Mesenchymal stem cell (in vitro differentiated cells and primary cell): ENCODE measurements around the gene CDX4. TPM values are rescaled to one million over a fixed set of nuclear protein-coding genes. Genes with fewer than 3 reads are reported as not detected.

Experiments used
- DNase-seq: peaks from one replicate; pipeline ENCODE4 v3.0.0-alpha.2; 2013
- H2AFZ ChIP-seq: one replicate; pipeline ENCODE4 v1.6.1; 2013; ENCODE audit warnings: low read depth, mild to moderate bottlenecking, control low read depth, inconsistent platforms, low read length, moderate library complexity
- H2AK5ac ChIP-seq: 2 replicates; pipeline ENCODE4 v1.6.1; 2013; ENCODE audit warnings: low read length, moderate library complexity, mild to moderate bottlenecking, inconsistent platforms; ENCODE audit not compliant: severe bottlenecking
- H2BK120ac ChIP-seq: one replicate; pipeline ENCODE4 v1.6.1; 2013; ENCODE audit warnings: low read depth, mild to moderate bottlenecking, inconsistent platforms, low read length, moderate library complexity
- H2BK12ac ChIP-seq, 2 experiments: one replicate each; pipeline ENCODE4 v1.6.1; 2013; ENCODE audit warnings: inconsistent platforms in 2 of 2, low read length in 2 of 2, mild to moderate bottlenecking in 2 of 2, moderate library complexity in 2 of 2, control low read depth in 1 of 2
- H2BK15ac ChIP-seq: one replicate; pipeline ENCODE4 v1.6.1; 2013; ENCODE audit warnings: mild to moderate bottlenecking, low read depth, inconsistent platforms; ENCODE audit not compliant: poor library complexity, severe bottlenecking
- H2BK5ac ChIP-seq: 2 replicates; pipeline ENCODE4 v1.6.1; 2013; ENCODE audit warnings: low read depth, mild to moderate bottlenecking, low read length, control low read depth, inconsistent platforms; ENCODE audit not compliant: poor library complexity, severe bottlenecking
- H3K14ac ChIP-seq, 2 experiments: one replicate each; pipeline ENCODE4 v1.6.1; 2013; ENCODE audit warnings: inconsistent platforms in 2 of 2, low read length in 2 of 2, control low read depth in 1 of 2, mild to moderate bottlenecking in 1 of 2, moderate library complexity in 1 of 2
- H3K18ac ChIP-seq, 2 experiments: one replicate each; pipeline ENCODE4 v1.6.1; 2013; ENCODE audit warnings: inconsistent platforms in 2 of 2, low read length in 2 of 2, control low read depth in 1 of 2, low read depth in 1 of 2, mild to moderate bottlenecking in 1 of 2
- H3K23ac ChIP-seq, 2 experiments: one replicate each; pipeline ENCODE4 v1.6.1; 2013; ENCODE audit warnings: inconsistent platforms in 2 of 2, low read length in 2 of 2, mild to moderate bottlenecking in 2 of 2, moderate library complexity in 2 of 2, control low read depth in 1 of 2
- H3K27ac ChIP-seq: 2 replicates; pipeline ENCODE4 v1.5.1; 2013; ENCODE audit warnings: mild to moderate bottlenecking, moderate library complexity, low read length, control low read depth, inconsistent platforms; ENCODE audit not compliant: poor library complexity, severe bottlenecking
- H3K27me3 ChIP-seq, 2 experiments: 2 replicates each; pipeline versions ENCODE4 v1.6.1 to v1.7.0; 2013; ENCODE audit warnings: low read length in 2 of 2, mild to moderate bottlenecking in 2 of 2, moderate library complexity in 2 of 2, control low read depth in 1 of 2, inconsistent platforms in 1 of 2; ENCODE audit not compliant: control insufficient read depth in 1 of 2, insufficient read depth in 1 of 2
- H3K36me3 ChIP-seq, 2 experiments: 2 replicates each; pipeline versions ENCODE4 v1.6.1 to v1.7.0; 2013; ENCODE audit warnings: low read length in 2 of 2, control low read depth in 1 of 2, inconsistent platforms in 1 of 2, low read depth in 1 of 2, mild to moderate bottlenecking in 1 of 2; ENCODE audit not compliant: insufficient read depth in 2 of 2, control insufficient read depth in 1 of 2
- H3K4ac ChIP-seq, 2 experiments: one replicate each; pipeline ENCODE4 v1.6.1; 2013; ENCODE audit warnings: inconsistent platforms in 2 of 2, low read length in 2 of 2, mild to moderate bottlenecking in 2 of 2, moderate library complexity in 2 of 2, control low read depth in 1 of 2, low read depth in 1 of 2
- H3K4me1 ChIP-seq: 2 replicates; pipeline ENCODE4 v1.6.1; 2013; ENCODE audit warnings: low read depth, low read length, control low read depth; ENCODE audit not compliant: control insufficient read depth, insufficient read depth
- H3K4me2 ChIP-seq: 2 replicates; pipeline ENCODE4 v1.6.1; 2013; ENCODE audit warnings: low read length, mild to moderate bottlenecking, inconsistent platforms; ENCODE audit not compliant: poor library complexity, severe bottlenecking
- H3K4me3 ChIP-seq, 2 experiments: 2 replicates each; pipeline versions ENCODE4 v1.5.1 to v1.7.0; 2013; ENCODE audit warnings: low read length in 2 of 2, mild to moderate bottlenecking in 2 of 2, control low read depth in 1 of 2, low read depth in 1 of 2; ENCODE audit not compliant: insufficient read depth in 1 of 2
- H3K79me1 ChIP-seq: replicated peaks from 2 replicates; pipeline ENCODE4 v1.6.1; 2013; ENCODE audit warnings: mild to moderate bottlenecking, control low read depth, low read length, inconsistent platforms; ENCODE audit not compliant: poor library complexity, severe bottlenecking
- H3K9ac ChIP-seq: 2 replicates; pipeline ENCODE4 v1.7.0; 2013; ENCODE audit warnings: mild to moderate bottlenecking, low read length, moderate library complexity
- H3K9me3 ChIP-seq: 2 replicates; pipeline ENCODE4 v1.7.0; 2013; ENCODE audit warnings: mild to moderate bottlenecking, low read length; ENCODE audit not compliant: control insufficient read depth
- H4K8ac ChIP-seq: one replicate; pipeline ENCODE4 v1.6.1; 2013; ENCODE audit warnings: inconsistent platforms, mild to moderate bottlenecking, low read length, moderate library complexity
- H4K91ac ChIP-seq: one replicate; pipeline ENCODE4 v1.6.1; 2013; ENCODE audit warnings: mild to moderate bottlenecking, low read length, inconsistent platforms
- WGBS: methylation state at CpG from one replicate; pipeline ENCODE4 v1.1.7; 2013; ENCODE audit warnings: mixed read lengths; 5-methylcytosine and 5-hydroxymethylcytosine counted together
- polyA plus RNA-seq, 2 experiments: library from polyadenylated mRNA; stranded (reverse); fragments of 200-250 nt; gene quantifications; one replicate each; pipeline ENCODE4 v1.2.3, GENCODE V29; 2013

Gene CDX4
- polyA plus RNA-seq (2013, experiment 1 of 2), result not detected
- polyA plus RNA-seq (2013, experiment 2 of 2), result not detected

DNA sequence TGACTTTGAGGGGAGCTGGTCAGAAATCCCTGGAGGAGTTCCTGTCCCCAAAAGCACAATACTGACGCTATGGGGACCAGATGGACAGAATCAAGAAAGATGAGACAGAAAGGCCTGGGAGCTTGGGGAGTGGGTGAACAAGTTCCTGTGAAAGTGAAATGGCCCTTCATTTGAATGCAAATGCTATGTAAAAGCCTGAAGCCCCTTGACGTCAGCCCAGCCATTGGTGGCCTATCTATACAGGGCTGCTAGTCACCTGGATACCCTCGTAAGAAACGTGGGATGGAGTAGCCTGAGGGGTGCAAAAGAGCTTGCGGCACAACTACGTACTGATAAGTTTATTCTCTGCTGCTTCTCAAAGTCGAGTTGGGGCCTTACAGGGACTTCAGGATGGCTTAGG is at the start of gene CDX4:
TSS of gene CDX4 (plus strand) at position 223 of the 400 bp plus-strand sequence. CDS start 201 bp downstream, outside the sequence.
- no peak within 1 kb of the TSS for H2AK5ac ChIP-seq
- DNase-seq, result no peak
- H3K4me3 ChIP-seq, result no peak within 1 kb of the TSS
- H3K79me1 ChIP-seq, result no peaks in the 10 kb centered on the region
- H3K36me3 ChIP-seq, result no peaks in the 10 kb centered on the region
- H3K23ac ChIP-seq, result no peak within 1 kb of the TSS
- no peak within 1 kb of the TSS for H2BK15ac ChIP-seq
- no peak within 1 kb of the TSS for H2BK12ac ChIP-seq
- no peak within 1 kb of the TSS for H4K91ac ChIP-seq
- H3K9me3 ChIP-seq, result peaks cover 21% of the 10 kb centered on the region
- H3K27me3 ChIP-seq, result peaks cover 0 to 57% of the 10 kb centered on the region in 2 experiments
- H3K4ac ChIP-seq, result no peak within 1 kb of the TSS
- H2BK120ac ChIP-seq, result no peak within 1 kb of the TSS
- H3K4me1 ChIP-seq, result no peaks in the 10 kb centered on the region
- no peak within 1 kb of the TSS for H3K27ac ChIP-seq
- H3K14ac ChIP-seq, result no peak within 1 kb of the TSS
- no peak within 1 kb of the TSS for H3K4me2 ChIP-seq
- H2AFZ ChIP-seq, result no peak within 1 kb of the TSS
- H3K18ac ChIP-seq, result no peak within 1 kb of the TSS
- WGBS, result 66% methylated on average over 7 of the region's 7 CpGs
- no peak within 1 kb of the TSS for H2BK5ac ChIP-seq
- H4K8ac ChIP-seq, result no peak within 1 kb of the TSS
- no peak within 1 kb of the TSS for H3K9ac ChIP-seq

DNA sequence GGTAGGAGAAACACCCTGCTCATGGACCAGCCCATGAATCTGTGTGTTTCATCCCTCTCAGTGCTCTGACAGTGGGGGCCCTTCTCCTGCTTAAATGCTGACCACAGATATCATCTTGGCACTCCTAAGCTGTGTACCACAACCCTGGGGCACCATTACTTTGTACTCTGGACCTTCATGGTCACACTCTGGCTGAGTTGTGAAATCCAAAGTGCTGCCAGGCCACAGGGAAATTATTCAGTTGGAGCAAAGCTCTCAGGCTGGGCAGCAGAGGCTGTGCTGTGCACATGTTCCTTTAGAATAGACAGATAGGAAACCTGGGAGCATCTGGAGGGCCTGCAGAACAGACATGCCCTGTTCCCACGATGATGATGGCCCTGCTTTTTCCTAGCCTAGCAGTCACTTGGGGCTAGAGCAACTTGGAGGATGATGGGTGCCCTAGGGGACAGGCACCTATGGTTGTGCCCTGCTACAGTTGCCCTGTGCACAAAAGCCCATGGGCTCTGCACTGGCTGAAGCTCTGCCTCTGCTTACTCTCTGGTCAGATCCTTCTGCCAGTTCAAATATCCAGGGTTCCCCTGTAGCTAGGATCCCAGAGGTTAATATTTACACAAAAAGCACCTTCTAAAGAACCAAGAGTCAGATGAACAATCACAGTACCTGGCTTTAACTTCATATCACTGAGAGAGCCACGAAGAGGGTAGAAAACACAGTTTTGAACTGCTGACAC is 48.5 kb upstream of the CDX4 start:
- Histone ChIP-seq H3K27ac (no peak overlapping the region), H3K4ac (no peak overlapping the region), H3K79me1 (no peaks in the 10 kb centered on the region), H3K9me3 (no peaks in the 10 kb centered on the region), H3K27me3 (no peaks in the 10 kb centered on the region), H3K9ac (no peak overlapping the region), H3K4me1 (no peaks in the 10 kb centered on the region), H3K36me3 (no peaks in the 10 kb centered on the region), H4K8ac (no peak overlapping the region), H2AFZ (no peak overlapping the region), H3K4me2 (no peak overlapping the region), H2BK120ac (no peak overlapping the region), H3K14ac (no peak overlapping the region), H3K18ac (no peak overlapping the region), H2BK12ac (no peak overlapping the region), H3K23ac (no peak overlapping the region), H2AK5ac (no peak overlapping the region), H3K4me3 (no peak overlapping the region), H2BK15ac (no peak overlapping the region), H2BK5ac (no peak overlapping the region), H4K91ac (no peak overlapping the region)
- DNase-seq, result no peak
- 36% methylated on average over 1 of the region's 2 CpGs for WGBS

DNA sequence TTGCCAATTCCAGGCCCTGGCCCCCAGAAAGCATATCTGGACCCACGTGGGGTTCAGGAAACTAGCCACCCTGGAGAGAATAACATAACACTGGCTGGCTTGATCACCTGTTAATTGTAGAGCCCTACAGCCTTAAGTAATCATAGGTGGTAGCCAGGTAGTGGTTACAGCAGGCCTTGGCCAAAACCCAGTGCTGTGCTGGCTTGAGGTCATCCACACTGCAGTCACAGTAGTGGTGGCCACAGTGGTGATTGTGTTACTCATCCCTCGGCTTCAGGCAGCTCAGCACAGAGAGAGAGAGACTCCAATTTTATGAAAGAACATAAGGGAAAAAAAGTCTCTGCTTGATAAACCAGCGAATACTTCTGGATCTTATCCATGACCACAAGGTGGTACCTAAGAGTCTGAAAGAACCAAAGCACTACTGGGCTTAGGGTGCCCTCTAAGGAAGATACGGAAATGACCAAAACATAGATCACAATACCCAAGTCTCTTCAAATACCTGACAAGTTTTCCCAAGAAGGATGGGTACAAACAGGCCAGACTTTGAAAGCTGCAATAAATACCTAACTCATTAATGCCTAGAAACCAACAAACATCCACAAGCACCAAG is 46.6 kb upstream of the CDX4 start:
- no peaks in the 10 kb centered on the region for H3K4me1 ChIP-seq
- no peak for DNase-seq
- no peaks in the 10 kb centered on the region for H3K36me3 ChIP-seq
- H3K9ac ChIP-seq, result no peak overlapping the region
- H3K79me1 ChIP-seq, result no peaks in the 10 kb centered on the region
- H2AK5ac ChIP-seq, result no peak overlapping the region
- no peak overlapping the region for H3K4me2 ChIP-seq
- H2AFZ ChIP-seq, result no peak overlapping the region
- no peak overlapping the region for H2BK120ac ChIP-seq
- H3K18ac ChIP-seq, result no peak overlapping the region
- peaks cover 0 to 3% of the 10 kb centered on the region in 2 experiments for H3K27me3 ChIP-seq
- no peak overlapping the region for H4K8ac ChIP-seq
- H2BK12ac ChIP-seq, result no peak overlapping the region
- 62% methylated on average over 3 of the region's 4 CpGs for WGBS
- no peak overlapping the region for H4K91ac ChIP-seq
- no peak overlapping the region for H3K4ac ChIP-seq
- H3K14ac ChIP-seq, result no peak overlapping the region
- H3K23ac ChIP-seq, result no peak overlapping the region
- no peak overlapping the region for H2BK5ac ChIP-seq
- no peak overlapping the region for H3K4me3 ChIP-seq
- no peak overlapping the region for H2BK15ac ChIP-seq
- H3K9me3 ChIP-seq, result no peaks in the 10 kb centered on the region
- H3K27ac ChIP-seq, result no peak overlapping the region

GRCh38 chrX:73401591-73402266 is 45.1 kb upstream of the CDX4 start:
- H2BK12ac ChIP-seq, result no peak overlapping the region
- H3K36me3 ChIP-seq, result no peaks in the 10 kb centered on the region
- H3K79me1 ChIP-seq, result no peaks in the 10 kb centered on the region
- no peak overlapping the region for H4K91ac ChIP-seq
- WGBS, result 2% methylated on average over 7 of the region's 9 CpGs
- H2BK120ac ChIP-seq, result no peak overlapping the region
- no peaks in the 10 kb centered on the region for H3K9me3 ChIP-seq
- H3K27ac ChIP-seq, result no peak overlapping the region
- no peak overlapping the region for H2BK5ac ChIP-seq
- no peak overlapping the region for H2AFZ ChIP-seq
- DNase-seq, result no peak
- no peaks in the 10 kb centered on the region for H3K4me1 ChIP-seq
- no peak overlapping the region for H2BK15ac ChIP-seq
- no peak overlapping the region for H2AK5ac ChIP-seq
- no peak overlapping the region for H3K4ac ChIP-seq
- no peak overlapping the region for H3K4me3 ChIP-seq
- H4K8ac ChIP-seq, result no peak overlapping the region
- no peak overlapping the region for H3K14ac ChIP-seq
- peaks cover 0 to 3% of the 10 kb centered on the region in 2 experiments for H3K27me3 ChIP-seq
- no peak overlapping the region for H3K18ac ChIP-seq
- H3K9ac ChIP-seq, result no peak overlapping the region
- H3K23ac ChIP-seq, result no peak overlapping the region
- no peak overlapping the region for H3K4me2 ChIP-seq
